Measurements from ENCODE around the gene CARNS1. TPM values are rescaled to one million over a fixed set of nuclear protein-coding genes. Genes with fewer than 3 reads are reported as not detected.

CARNS1 gene
- total and polyA plus RNA-seq, 11 donors: 0.89 to 33.6 (median 6.2) TPM

DNA sequence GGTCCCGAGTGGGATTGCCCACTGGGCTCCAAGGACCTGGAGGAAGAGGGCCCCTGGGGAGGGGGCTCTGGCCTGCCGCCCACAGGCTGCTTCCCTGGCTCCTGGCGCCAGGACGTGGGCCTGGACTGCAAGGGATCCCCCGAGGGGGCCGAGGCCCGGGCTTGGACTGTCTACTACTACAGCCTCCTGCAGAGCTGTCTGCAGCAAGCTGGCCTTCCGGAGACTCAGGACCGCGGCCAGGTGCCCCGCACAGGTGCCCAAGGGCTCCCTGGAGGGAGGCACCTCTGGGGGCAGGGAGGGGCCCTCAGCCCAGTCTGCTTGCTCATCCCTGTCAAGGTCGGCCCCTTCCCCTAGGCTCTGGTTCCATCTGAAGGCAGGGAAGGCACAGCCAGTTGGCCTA lies 1.9 kb downstream of the CARNS1 start:
- 74 to 86% (median 80%) methylated on average over 7 to 12 of the region's 12 CpGs for WGBS, 4 donors
- no peaks in the 10 kb centered on the region for H3K9me3 ChIP-seq
- peaks cover 0 to 23% (median 5%) of the 10 kb centered on the region in 9 donors for H3K27me3 ChIP-seq
- no peak overlapping the region for H3K4me3 ChIP-seq
- intact Hi-C loops (cut with DNase I): no loop called here
- DNase-seq: no peak
- no peaks in the 10 kb centered on the region for H3K36me3 ChIP-seq
- ATAC-seq: no peak
- peak overlapping the region in 11 of 12 donors; percentile 47 to 96 (median 91) for H3K27ac ChIP-seq
- peaks cover 3 to 67% (median 43%) of the 10 kb centered on the region in 12 donors for H3K4me1 ChIP-seq
- no peak for TF ChIP-seq POLR2A (IDR thresholded peaks at IDR 0.05)
- TF ChIP-seq CTCF (IDR thresholded peaks at IDR 0.05): no peak

- peaks cover 0 to 20% (median 0%) of the 10 kb centered on the region in 9 donors for H3K27me3 ChIP-seq
- H3K4me3 ChIP-seq: peak overlapping the region in 5 of 12 donors; percentile 5 to 25 (median 22)
- DNase-seq (peak in 4 of 5 donors; percentile 58 to 80 (median 65)), ATAC-seq (peak; percentile 7 to 72 (median 18))
- no peaks in the 10 kb centered on the region for H3K9me3 ChIP-seq
- no peaks in the 10 kb centered on the region for H3K36me3 ChIP-seq
- TF ChIP-seq POLR2A (IDR thresholded peaks at IDR 0.05) (no peak), CTCF (IDR thresholded peaks at IDR 0.05) (no peak)
- H3K27ac ChIP-seq: peak overlapping the region; percentile 28 to 96 (median 87)
- intact Hi-C loops (cut with DNase I): no loop called here
- WGBS, 4 donors: 41 to 62% (median 45%) methylated on average over 17 to 26 of the region's 26 CpGs
- H3K4me1 ChIP-seq: peaks cover 3 to 67% (median 43%) of the 10 kb centered on the region in 12 donors
These were observed 3.2 kb downstream of the CARNS1 start for GRCh38 chr11:67418476-67419281.

- TF ChIP-seq CTCF (IDR thresholded peaks at IDR 0.05) (no peak), POLR2A (IDR thresholded peaks at IDR 0.05) (no peak)
- H3K9me3 ChIP-seq: no peaks in the 10 kb centered on the region
- intact Hi-C loops (cut with DNase I): loop anchor here in 3 of 10 donors (2.0 to 5.0 kb wide), 3 partner anchors 17 to 89 kb away; partner anchors contain the start of gene CDK2AP2 (in 1 of the 3)
- WGBS, 4 donors: 87 to 93% (median 93%) methylated on average over 13 to 21 of the region's 21 CpGs
- no peaks in the 10 kb centered on the region for H3K36me3 ChIP-seq
- peaks cover 0 to 14% (median 0%) of the 10 kb centered on the region in 9 donors for H3K27me3 ChIP-seq
- DNase-seq (no peak), ATAC-seq (no peak)
- H3K27ac ChIP-seq: peak overlapping the region in 11 of 12 donors; percentile 73 to 96 (median 92)
- H3K4me3 ChIP-seq: peak overlapping the region in 4 of 12 donors; percentile 22 to 57 (median 24)
- peaks cover 3 to 67% (median 43%) of the 10 kb centered on the region in 12 donors for H3K4me1 ChIP-seq
These were observed 4.0 kb downstream of the CARNS1 start for GRCh38 chr11:67419325-67420049.
